NCI-H2227 (cell line): ENCODE results near the gene MADD.

Experiments
- DNase-seq: peaks from one replicate; lab custom pipeline; 2025; ENCODE audit not compliant: unreplicated experiment; lab: John Stamatoyannopoulos, UW

Gene MADD

GRCh38 chr11:47249378-47249715, 20.6 kb upstream of the MADD start:
- DNase-seq = no peak

DNA sequence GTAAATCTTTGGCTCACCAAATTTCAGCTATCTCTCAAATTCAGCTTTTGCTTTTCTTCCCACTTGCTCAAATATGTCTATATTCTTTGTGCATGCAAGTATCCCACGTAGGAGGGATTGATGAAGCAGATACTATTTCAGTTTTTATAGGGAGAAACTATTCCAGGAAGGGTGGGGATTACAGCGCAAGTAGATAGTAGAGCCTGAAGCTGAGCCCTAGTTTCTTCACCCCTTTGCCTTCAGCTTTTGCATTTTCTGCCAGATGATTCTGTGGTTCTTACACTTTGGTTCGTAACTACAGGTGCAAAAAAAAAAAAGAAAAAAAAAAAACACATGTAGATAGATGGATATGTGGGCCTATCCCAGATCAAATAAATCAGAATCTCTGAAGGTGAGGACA, 18.2 kb upstream of the MADD start:
- DNase-seq = no peak

GRCh38 chr11:47253660-47254059, 16.3 kb upstream of the MADD start:
- no peak for DNase-seq

GRCh38 chr11:47254386-47254785, 15.5 kb upstream of the MADD start:
- no peak for DNase-seq

GRCh38 chr11:47256374-47256773, 13.6 kb upstream of the MADD start:
- DNase-seq = no peak

DNA sequence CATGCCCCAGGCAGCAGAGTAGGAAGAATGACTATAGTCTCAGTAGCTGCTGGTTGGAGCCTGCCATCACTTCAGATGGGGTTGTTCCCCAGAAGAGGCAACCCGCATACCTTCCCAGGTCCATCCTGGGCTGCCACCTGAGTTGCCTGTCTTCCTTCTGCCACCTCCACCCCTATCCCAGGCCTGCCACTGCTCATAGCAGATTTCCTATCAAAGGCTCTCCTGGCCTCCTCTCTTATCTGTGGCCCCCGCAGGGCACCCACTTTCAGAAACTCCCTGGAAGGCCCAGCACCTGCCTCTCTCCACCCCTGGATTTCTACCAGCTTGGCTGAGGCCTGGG, 12.8 kb upstream of the MADD start:
- DNase-seq = no peak

- DNase-seq = peak; percentile 60
Observed at GRCh38 chr11:47257517-47258316, 12.2 kb upstream of the MADD start, which contains the start of gene NR1H3. NR1H3 (plus strand) TSS chr11:47257996; CDS start chr11:47259217, 1,221 bp downstream.

DNA sequence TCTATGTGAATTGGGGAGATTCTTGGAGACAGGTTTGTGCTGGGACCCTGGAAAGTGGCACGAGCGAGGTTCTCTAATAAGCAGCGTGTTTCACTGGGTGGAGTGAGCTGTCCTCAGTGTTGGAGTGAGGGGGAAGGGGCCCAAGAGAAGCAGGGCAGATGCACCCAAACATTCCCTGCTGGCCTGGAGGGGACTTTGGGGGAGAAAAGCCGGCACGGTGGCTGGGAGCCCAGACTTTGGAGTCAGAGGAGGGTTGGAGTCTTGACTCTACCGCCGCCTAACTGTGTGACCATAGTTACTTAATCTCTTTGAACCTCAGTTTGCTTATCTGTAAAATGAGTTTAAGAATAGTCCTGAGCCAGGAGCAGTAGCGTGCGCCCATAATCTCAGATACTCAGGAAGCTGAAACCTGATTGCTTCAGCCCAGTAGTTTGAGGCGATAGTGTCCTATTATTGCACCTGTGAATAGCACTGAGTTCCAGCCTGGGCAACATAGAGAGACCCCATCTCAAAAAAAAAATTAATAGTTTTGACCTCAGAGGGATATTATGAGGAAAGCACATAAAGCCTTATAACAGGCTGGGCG, 11.5 kb upstream of the MADD start:
- no peak for DNase-seq

DNA sequence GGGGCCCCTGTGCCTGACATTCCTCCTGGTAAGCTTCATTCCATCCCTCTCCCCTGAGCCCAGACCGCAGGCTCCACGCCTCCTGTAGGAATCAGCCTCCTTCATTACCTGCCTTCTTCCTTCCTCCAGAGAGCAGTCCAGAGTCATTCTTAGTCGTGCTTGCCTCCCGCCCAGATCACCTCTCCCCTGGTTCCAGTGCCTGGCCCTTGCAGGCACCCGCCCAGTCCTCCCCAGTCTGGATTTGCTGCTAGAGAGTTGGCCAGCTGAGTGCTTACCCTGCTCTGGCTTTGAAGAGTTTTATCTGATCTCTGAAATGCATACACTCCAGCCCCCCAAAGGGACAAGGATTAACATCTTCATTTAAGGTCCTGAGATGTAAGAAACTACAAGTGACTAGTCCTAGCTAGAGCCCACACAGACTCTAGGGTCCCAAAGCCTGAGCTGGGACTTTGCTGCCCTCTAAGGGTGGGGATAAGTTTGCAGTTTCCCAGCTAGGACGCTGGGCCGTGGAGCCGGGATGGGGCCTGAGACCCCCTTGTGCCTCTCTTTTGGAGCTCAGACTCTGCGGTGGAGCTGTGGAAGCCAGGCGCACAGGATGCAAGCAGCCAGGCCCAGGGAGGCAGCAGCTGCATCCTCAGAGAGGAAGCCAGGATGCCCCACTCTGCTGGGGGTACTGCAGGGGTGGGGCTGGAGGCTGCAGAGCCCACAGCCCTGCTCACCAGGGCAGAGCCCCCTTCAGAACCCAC, 10.5 kb upstream of the MADD start:
- peak; percentile 27 for DNase-seq

DNA sequence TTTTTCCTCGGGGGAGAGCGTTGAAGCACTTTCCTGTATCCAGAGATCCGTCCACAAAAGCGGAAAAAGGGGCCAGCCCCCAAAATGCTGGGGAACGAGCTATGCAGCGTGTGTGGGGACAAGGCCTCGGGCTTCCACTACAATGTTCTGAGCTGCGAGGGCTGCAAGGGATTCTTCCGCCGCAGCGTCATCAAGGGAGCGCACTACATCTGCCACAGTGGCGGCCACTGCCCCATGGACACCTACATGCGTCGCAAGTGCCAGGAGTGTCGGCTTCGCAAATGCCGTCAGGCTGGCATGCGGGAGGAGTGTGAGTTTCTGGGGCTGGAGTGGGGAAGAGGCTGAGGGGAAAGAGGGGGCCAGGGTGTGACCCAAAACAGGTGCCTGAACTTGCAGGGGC, 9.6 kb upstream of the MADD start:
- no peak for DNase-seq

- DNase-seq = no peak
Observed at GRCh38 chr11:47261291-47261800, 8.6 kb upstream of the MADD start.

- DNase-seq = no peak
Observed at GRCh38 chr11:47264119-47264518, 5.8 kb upstream of the MADD start.

GRCh38 chr11:47264521-47264920, 5.4 kb upstream of the MADD start:
- no peak for DNase-seq

- no peak for DNase-seq
Observed at GRCh38 chr11:47267876-47268275, 2.1 kb upstream of the MADD start.

DNA sequence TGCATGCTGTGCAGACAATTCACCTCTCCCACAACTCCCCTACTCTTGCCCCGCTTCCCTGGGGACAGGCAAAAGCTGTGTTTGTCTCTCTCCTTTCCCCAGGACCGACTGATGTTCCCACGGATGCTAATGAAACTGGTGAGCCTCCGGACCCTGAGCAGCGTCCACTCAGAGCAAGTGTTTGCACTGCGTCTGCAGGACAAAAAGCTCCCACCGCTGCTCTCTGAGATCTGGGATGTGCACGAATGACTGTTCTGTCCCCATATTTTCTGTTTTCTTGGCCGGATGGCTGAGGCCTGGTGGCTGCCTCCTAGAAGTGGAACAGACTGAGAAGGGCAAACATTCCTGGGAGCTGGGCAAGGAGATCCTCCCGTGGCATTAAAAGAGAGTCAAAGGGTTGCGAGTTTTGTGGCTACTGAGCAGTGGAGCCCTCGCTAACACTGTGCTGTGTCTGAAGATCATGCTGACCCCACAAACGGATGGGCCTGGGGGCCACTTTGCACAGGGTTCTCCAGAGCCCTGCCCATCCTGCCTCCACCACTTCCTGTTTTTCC, 1.4 kb upstream of the MADD start:
- no peak for DNase-seq

DNA sequence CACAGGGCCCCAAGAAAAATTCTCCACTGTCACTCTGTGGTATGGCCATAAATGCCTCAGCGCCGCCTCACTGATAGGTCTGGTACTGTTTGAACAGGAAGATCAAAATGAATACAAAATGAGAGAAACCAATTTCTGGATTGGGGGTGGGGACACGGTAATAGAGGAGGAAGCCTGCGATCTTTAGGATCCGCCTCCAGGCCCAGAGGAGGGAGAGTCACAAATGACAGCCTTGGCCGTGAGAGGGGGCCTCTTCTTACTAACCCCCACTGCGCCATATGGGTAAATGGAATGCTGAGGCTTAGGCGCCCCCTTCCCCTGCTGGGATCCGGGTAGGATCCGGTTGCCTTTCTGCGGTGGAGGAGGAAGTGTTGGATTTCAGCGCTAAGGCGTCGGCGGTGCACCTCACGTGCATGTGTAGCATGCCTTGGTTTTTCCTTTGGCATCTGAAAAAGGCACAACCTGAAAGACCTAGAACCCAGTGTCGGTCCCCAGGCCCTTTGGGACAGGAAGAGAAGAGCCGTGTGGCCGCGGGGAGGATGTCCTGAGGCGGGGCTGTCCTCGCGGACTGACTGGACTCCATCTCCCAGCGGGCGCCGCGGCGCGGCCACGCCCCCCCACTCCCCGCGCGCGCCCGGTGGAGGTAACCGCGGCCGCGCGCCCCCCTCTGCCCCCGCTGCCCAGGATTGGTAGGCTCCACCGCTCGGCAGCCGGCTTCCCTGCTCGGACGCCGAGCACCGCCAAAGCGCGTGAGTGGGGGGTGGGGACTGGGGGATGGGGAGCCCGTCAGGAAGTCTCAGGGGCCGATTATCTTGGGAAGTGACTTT, 718 bp upstream of the MADD start:
- peak; percentile 94 for DNase-seq

GRCh38 chr11:47270331-47271271, 668 bp downstream of the MADD start:
- DNase-seq = peak; percentile 42

DNA sequence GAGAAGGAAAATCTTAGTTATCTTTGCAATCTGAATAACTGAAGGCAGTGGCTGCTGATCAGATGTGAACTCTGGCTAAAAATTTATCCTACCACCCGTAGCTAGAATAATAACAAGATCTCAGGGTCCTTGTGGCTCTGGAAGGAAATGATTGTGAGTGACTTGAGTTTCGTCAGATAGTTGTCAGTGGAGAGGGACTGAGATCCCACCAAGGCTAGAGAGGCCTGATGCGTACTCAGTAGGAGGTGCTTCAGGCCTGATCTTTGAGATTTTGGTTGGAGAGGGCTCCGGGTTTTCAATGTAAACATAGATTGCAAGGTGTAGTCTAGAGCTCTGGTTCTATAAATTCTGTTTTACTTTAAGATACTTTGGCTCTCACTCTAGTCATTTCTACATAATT, 1.4 kb downstream of the MADD start:
- DNase-seq = no peak

DNA sequence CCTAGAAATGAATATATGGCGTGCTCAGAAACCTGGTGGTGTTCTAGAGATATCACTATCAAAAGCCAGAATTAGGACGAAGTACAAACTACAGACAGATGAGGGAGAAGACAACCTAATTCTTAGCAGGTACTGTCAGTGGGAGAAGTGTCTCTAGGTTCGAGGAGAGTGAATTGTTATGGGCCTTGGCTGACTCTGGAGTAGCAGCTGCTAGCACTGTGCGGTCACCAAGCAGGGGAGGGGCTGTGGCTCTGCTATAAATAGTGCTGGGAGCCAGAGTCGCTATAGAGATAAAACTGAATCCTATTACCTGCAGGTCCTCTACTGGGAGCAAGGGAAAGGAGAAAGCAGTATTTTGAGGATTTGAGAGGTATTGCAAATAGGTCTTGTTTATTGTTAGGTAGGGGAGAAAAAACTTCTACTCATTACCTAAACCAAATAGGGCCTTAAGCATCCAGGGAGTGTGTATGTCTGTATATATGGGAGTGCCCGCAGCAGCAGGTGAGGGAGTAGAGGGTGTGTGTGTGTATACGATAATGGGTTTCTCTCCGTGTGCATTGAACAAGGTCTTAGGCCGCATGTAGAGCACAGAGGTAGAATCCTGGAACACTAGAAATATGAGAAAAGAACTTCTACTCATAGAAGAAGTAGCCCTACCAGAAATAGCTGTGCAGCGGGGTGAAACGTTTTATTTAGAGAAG, 2.2 kb downstream of the MADD start:
- DNase-seq = peak; percentile 59
